CD4-positive, CD25-positive, alpha-beta regulatory T cell (primary cell): ENCODE results near the gene PPP5C. TPM values are rescaled to one million over a fixed set of nuclear protein-coding genes. Genes with fewer than 3 reads are reported as not detected.
"Not testable (repeated sequence)": the region's sequence is repeated elsewhere in the genome, so short reads cannot be mapped to it uniquely, and the experiment has no call there.

Source experiments
- ATAC-seq, 2 donors: fragments of 150-1000 bp; cut with Tn5 transposase; one replicate each; pipeline ENCODE4 v1.10.0; 2021; ENCODE audit warnings: low read depth in 2 of 2, moderate number of reproducible peaks in 2 of 2, moderate library complexity in 1 of 2
- DNase-seq, 3 donors: peaks; one replicate each; pipeline versions ENCODE4 v3.0.0 to v3.0.0-alpha.2; 2012 to 2022; ENCODE audit warnings: mixed read lengths in 1 of 3
- H3K27ac ChIP-seq: one replicate; pipeline ENCODE4 v1.7.0; 2013; ENCODE audit warnings: mild to moderate bottlenecking, low read length; ENCODE audit not compliant: insufficient read depth, poor library complexity, severe bottlenecking
- H3K27me3 ChIP-seq: one replicate; pipeline ENCODE4 v1.7.0; 2013; ENCODE audit warnings: low read length; ENCODE audit not compliant: control insufficient read depth, insufficient read depth
- H3K36me3 ChIP-seq: one replicate; pipeline ENCODE4 v1.7.0; 2013; ENCODE audit warnings: mild to moderate bottlenecking, low read length, moderate library complexity; ENCODE audit not compliant: control insufficient read depth, insufficient read depth
- H3K4me1 ChIP-seq: 2 replicates; pipeline ENCODE4 v1.7.0; 2013; ENCODE audit warnings: mild to moderate bottlenecking, low read length; ENCODE audit not compliant: insufficient read depth, control insufficient read depth, poor library complexity, severe bottlenecking
- H3K4me3 ChIP-seq: one replicate; pipeline ENCODE4 v1.7.0; 2013; ENCODE audit warnings: low read depth, mild to moderate bottlenecking, low read length, moderate library complexity
- H3K9me3 ChIP-seq, 2 experiments: 1 replicate in 1 of 2; 2 replicates in 1 of 2; pipeline ENCODE4 v1.7.0; 2013; ENCODE audit warnings: low read length in 2 of 2, mild to moderate bottlenecking in 1 of 2, moderate library complexity in 1 of 2; ENCODE audit not compliant: control insufficient read depth in 2 of 2
- H3K27ac Mint-ChIP-seq, 3 donors: one replicate each; pipeline ENCODE4 v1.8.0; 2020 to 2022; ENCODE audit warnings: mild to moderate bottlenecking in 3 of 3, mixed read lengths in 3 of 3, moderate library complexity in 2 of 3
- H3K27me3 Mint-ChIP-seq: one replicate; pipeline ENCODE4 v1.8.0; 2022; ENCODE audit warnings: mild to moderate bottlenecking, mixed read lengths
- H3K36me3 Mint-ChIP-seq: one replicate; pipeline ENCODE4 v1.8.0; 2020; ENCODE audit warnings: mixed read lengths
- H3K4me1 Mint-ChIP-seq, 4 donors: one replicate each; pipeline ENCODE4 v1.8.0; 2020 to 2022; ENCODE audit warnings: mixed read lengths in 4 of 4, mild to moderate bottlenecking in 1 of 4
- H3K4me3 Mint-ChIP-seq, 4 donors: one replicate each; pipeline ENCODE4 v1.8.0; 2020 to 2022; ENCODE audit warnings: mild to moderate bottlenecking in 4 of 4, mixed read lengths in 4 of 4, moderate library complexity in 3 of 4
- H3K9me3 Mint-ChIP-seq, 7 donors: one replicate each; pipeline ENCODE4 v1.8.0; 2020 to 2022; ENCODE audit warnings: mixed read lengths in 7 of 7, mild to moderate bottlenecking in 3 of 7, moderate library complexity in 2 of 7
- polyA plus RNA-seq, 4 donors: library from polyadenylated mRNA; unstranded; fragments of 300-500 nt; fragmentation: Illumina TruSeq; gene quantifications; one replicate each; pipeline ENCODE4 v1.2.3, GENCODE V29; 2021
- total RNA-seq: library from RNA; stranded (reverse); gene quantifications from one replicate; pipeline ENCODE4 v1.2.3, GENCODE V29; 2022

PPP5C gene
- total and polyA plus RNA-seq, 5 donors from 2014 or later = 16.2 to 34.6 (median 21.4) TPM

DNA sequence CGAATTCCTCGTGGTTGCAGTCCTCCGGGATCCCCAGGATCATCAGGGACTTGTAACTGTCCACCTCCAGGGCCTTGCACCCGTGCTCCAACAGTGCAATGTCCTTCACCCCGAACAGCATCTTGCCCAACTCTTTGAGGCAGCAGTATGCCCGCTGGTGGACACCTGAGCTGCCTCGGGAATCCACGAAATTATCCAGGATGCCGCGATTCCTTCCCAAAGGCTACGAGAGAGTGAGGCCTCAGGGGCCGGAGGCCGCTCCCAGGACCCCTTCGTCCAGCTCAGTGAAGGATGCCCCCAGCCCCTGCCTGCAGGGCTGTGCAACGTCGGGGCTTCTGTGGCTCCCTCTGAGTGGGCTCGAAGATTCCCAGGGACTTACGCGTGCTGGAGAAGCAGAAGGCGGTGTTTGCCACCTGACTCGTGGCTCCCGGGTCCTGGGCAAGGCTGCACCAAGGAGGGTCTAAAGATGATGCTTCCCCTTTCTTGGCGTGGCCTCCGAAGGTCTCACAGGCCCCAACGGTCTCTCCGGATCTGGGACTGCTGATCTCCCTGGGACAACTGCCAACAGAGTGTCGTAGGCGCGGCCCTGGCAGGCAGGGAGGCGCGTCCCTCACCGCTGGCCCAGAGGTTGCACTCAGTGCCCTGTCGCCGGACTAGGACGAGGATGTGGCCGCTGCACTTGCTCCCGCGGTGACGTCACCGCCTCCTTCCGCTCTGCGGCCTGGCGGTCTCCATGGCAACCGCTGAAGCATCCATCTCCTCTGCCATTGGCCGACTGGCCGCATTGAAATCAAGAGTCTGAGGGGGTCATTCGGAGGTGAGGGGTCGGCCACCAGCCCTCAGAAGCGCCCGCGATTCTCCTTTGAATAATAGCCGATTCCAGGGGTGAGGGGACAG is 81.6 kb downstream of the PPP5C start, which contains the start of gene PNMA8C:
Gene PNMA8C (minus strand): TSS at position 698 of the 897 bp plus-strand sequence. CDS start 577 bp downstream, at position 121.
- Histone ChIP-seq H3K36me3 (no peaks in the 10 kb centered on the region), H3K9me3 (no peaks in the 10 kb centered on the region), H3K4me3 (no peak within 1 kb of the TSS), H3K27me3 (peaks cover 9% of the 10 kb centered on the region), H3K4me1 (peaks cover 11% of the 10 kb centered on the region), H3K27ac (no peak within 1 kb of the TSS)
- H3K4me3 Mint-ChIP-seq = peak within 1 kb of the TSS; percentile 17 to 73 (median 58)
- peaks cover 0 to 24% (median 13%) of the 10 kb centered on the region in 4 donors for H3K4me1 Mint-ChIP-seq
- H3K9me3 Mint-ChIP-seq = no peaks in the 10 kb centered on the region
- H3K27me3 Mint-ChIP-seq = peaks cover 82% of the 10 kb centered on the region
- peak; percentile 53 to 55 for ATAC-seq
- no peaks in the 10 kb centered on the region for H3K36me3 Mint-ChIP-seq
- H3K27ac Mint-ChIP-seq = peak within 1 kb of the TSS in 2 of 3 donors; percentile 43 to 69
- DNase-seq = peak in 2 of 3 donors; percentile 12 to 68

DNA sequence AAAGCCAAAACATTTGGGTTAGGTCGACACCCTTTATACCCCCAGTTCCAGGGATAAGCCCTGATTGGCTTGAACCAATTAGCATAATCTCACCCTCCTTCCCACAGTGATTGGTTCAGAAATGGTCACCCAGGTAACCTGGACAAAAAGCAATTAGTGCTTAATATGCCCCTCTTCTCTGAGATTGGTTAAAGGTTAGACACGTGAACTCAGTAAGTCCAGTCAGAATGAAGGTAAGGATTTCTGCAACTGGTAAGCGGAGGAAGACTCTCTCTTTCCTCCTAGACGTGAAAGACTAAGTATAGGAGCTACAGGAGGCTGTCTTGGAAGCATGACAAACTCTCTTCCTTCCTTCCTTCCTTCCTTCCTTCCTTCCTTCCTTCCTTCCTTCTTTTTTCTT is 83.1 kb downstream of the PPP5C start:
- H3K4me1 ChIP-seq = peaks cover 11% of the 10 kb centered on the region
- ATAC-seq = no peak
- Mint-ChIP-seq H3K9me3 (no peaks in the 10 kb centered on the region), H3K4me3 (peak overlapping the region in 1 of 4 donors; percentile 21), H3K4me1 (peaks cover 0 to 24% (median 13%) of the 10 kb centered on the region in 4 donors), H3K27me3 (peaks cover 76% of the 10 kb centered on the region), H3K36me3 (no peaks in the 10 kb centered on the region), H3K27ac (no peak overlapping the region)
- H3K27me3 ChIP-seq = peaks cover 9% of the 10 kb centered on the region
- H3K9me3 ChIP-seq = no peaks in the 10 kb centered on the region
- H3K4me3 ChIP-seq = no peak overlapping the region
- H3K27ac ChIP-seq = no peak overlapping the region
- no peak for DNase-seq
- no peaks in the 10 kb centered on the region for H3K36me3 ChIP-seq

DNA sequence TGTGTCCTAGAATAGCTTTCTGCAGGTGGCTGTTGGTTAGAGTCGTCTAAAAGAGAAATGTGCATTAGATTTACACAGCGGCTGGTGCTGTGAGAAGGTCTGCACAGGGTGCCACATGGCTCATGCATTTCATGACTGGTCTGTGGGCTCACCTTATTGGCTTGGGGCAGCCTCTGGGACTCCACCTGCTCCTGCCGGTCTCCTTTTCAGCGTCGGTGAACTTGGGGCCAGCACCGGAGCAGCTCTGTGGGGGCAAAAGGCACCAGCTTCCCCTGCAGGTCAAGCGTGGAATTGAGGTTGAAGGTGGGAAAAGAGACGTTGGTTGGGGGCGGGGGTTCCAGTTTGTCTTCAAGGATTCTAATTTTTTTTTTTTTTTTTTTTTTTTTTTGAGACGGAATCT is 84.9 kb downstream of the PPP5C start:
- DNase-seq = no peak
- H3K27me3 Mint-ChIP-seq = peaks cover 69% of the 10 kb centered on the region

DNA sequence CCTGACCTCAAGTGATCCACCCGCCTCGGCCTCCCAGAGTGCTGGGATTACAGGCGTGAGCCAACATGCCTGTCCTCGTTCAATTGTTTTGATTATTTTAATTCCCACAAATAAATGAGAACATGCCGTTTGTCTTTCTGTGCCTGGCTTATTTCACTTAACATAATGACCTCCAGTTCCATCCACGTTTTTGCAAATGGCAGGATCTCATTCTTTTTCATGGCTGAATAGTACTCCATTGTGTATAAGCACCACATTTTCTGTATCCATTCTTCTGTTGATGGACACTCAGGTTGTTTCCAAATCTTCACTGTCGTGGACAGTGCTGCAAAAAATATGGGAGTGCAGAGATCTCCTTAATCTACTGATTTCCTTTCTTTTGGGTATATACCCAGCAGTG is 86.6 kb downstream of the PPP5C start:
- ATAC-seq, H3K27ac ChIP-seq, H3K4me1 ChIP-seq, DNase-seq, H3K9me3 Mint-ChIP-seq, H3K36me3 ChIP-seq, H3K9me3 ChIP-seq, H3K4me3 Mint-ChIP-seq, H3K27me3 ChIP-seq, H3K4me3 ChIP-seq, H3K36me3 Mint-ChIP-seq, H3K27ac Mint-ChIP-seq: not testable (repeated sequence)
- Mint-ChIP-seq H3K27me3 (peaks cover 61% of the 10 kb centered on the region), H3K4me1 (peaks cover 0 to 14% (median 7%) of the 10 kb centered on the region in 4 donors)

More for the DNA sequence above, 84.9 kb downstream of the PPP5C start:
- H3K27me3 ChIP-seq = peaks cover 7% of the 10 kb centered on the region
- no peak overlapping the region for H3K27ac ChIP-seq
- Mint-ChIP-seq H3K36me3 (no peaks in the 10 kb centered on the region), H3K4me3 (no peak overlapping the region), H3K4me1 (peaks cover 0 to 21% (median 11%) of the 10 kb centered on the region in 4 donors), H3K27ac (no peak overlapping the region), H3K9me3 (no peaks in the 10 kb centered on the region)
- H3K4me3 ChIP-seq = no peak overlapping the region
- peaks cover 11% of the 10 kb centered on the region for H3K4me1 ChIP-seq
- no peak for ATAC-seq
- no peaks in the 10 kb centered on the region for H3K36me3 ChIP-seq
- H3K9me3 ChIP-seq = no peaks in the 10 kb centered on the region

DNA sequence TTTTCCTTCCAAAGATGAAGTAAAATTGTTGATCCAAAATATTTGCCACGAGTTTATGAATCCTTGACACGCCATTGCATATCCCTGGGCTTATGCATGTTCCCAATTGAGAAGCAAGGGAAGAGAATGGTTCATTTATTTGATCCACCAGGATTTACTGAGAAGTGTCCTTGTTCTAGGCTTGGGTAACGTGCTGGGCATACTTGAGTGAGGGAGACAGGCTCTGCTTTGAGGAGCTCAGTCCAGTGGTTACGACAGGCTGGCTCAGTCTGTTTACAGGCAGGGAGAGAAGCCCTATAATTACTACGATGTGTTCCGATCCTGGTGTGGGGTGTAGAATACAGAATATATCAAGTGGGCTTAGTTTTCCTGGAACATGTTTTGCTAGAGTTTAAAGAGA is 88.1 kb downstream of the PPP5C start:
- DNase-seq (no peak), ATAC-seq (no peak)
- H3K4me1 Mint-ChIP-seq = peaks cover 0 to under 1% (median 0%) of the 10 kb centered on the region in 4 donors
- Histone ChIP-seq H3K4me3 (no peak overlapping the region), H3K4me1 (no peaks in the 10 kb centered on the region), H3K9me3 (no peaks in the 10 kb centered on the region), H3K27ac (no peak overlapping the region), H3K27me3 (no peaks in the 10 kb centered on the region), H3K36me3 (no peaks in the 10 kb centered on the region)
- H3K36me3 Mint-ChIP-seq = no peaks in the 10 kb centered on the region
- H3K4me3 Mint-ChIP-seq = no peak overlapping the region
- peaks cover 45% of the 10 kb centered on the region for H3K27me3 Mint-ChIP-seq
- no peaks in the 10 kb centered on the region for H3K9me3 Mint-ChIP-seq
- peak overlapping the region in 1 of 3 donors; percentile 10 for H3K27ac Mint-ChIP-seq

DNA sequence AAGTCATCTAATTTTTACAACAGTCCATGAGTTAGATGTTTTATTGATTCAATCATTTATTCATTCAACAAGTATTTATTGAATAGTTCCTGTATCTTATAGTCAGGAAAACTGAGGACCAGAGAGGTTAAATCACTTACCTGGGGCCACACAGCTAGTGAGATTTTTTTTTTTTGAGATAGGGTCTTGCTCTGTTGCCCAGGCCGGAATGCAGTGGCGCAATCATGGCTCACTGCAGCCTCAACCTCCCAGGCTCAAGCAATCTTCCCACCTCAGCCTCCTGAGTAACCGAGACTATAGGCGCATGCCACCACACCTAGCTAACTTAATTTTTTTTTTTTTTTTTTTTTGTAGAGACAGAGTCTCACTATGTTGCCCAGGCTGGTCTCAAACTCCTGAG is 88.8 kb downstream of the PPP5C start:
- H3K4me3 ChIP-seq, H3K9me3 ChIP-seq, ATAC-seq, H3K36me3 ChIP-seq, DNase-seq, H3K4me1 ChIP-seq, H3K27ac Mint-ChIP-seq, H3K9me3 Mint-ChIP-seq, H3K36me3 Mint-ChIP-seq, H3K4me1 Mint-ChIP-seq, H3K27ac ChIP-seq, H3K4me3 Mint-ChIP-seq, H3K27me3 ChIP-seq: not testable (repeated sequence)
- peaks cover 38% of the 10 kb centered on the region for H3K27me3 Mint-ChIP-seq
